CD4-positive, alpha-beta T cell treated with Interleukin-21 for 1 hour (primary cell): ENCODE results near the gene OR2T10.
"Not testable (repeated sequence)": the region's sequence is repeated elsewhere in the genome, so short reads cannot be mapped to it uniquely, and the experiment has no call there.

Source experiments
- DNase-seq: peaks from one replicate; pipeline ENCODE4 v3.0.0-alpha.2; 2020

The OR2T10 gene

DNA sequence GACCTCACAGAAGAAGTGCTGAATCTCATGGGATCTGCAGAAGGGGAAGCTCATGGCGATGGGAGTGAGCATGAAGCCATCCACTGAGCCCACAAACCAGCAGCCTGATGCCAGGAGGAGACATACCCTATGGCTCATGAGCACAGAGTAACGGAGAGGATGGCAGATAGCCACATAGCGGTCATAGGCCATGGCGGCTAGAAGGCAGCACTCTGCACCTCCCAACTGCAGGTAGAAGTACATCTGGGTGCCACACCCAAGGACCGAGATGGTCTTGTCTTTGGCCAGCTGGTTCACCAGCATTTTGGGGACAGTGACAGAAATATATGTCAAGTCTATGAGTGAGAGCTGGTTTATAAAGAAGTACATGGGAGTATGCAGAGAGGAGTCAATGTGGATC, 4.3 kb downstream of the OR2T10 start:
- no peak for DNase-seq

DNA sequence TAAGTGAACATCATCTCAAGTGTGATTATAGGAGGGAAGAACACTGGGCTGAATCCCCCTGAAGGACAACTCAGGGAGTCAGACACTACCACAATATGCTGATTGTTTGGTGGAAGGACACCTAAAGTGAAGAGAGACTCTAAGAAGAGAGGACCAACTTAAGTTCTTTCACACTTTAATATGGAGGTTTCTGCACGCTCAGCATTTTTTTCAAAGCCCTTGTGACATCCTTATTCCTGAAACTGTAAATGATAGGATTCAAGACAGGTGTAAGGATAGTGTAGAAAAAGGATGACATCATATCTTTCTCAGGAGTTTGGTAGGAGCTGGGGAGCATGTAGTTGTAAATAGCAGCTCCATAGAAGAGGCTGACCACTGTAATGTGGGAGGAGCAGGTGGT, 4.8 kb downstream of the OR2T10 start:
- no peak for DNase-seq

DNA sequence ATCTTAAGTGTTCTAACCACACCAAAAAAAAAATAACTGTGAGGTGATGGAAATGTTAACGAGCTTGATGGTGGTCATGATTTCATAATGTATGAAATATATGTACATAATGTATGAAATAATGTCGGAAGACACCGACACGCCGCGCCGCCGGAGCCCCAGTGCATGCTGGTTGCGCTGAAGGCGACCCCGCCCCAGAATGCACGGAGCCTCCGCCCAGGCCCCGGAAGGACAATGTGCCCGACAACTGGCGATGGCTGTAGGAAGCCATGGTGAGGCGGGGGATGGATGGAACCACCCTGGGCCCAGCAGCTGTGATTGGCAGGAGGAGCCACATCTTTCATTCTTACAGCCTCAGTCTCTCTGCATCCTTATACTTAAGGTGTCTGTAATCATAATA, 7.4 kb downstream of the OR2T10 start:
- DNase-seq = no peak

DNA sequence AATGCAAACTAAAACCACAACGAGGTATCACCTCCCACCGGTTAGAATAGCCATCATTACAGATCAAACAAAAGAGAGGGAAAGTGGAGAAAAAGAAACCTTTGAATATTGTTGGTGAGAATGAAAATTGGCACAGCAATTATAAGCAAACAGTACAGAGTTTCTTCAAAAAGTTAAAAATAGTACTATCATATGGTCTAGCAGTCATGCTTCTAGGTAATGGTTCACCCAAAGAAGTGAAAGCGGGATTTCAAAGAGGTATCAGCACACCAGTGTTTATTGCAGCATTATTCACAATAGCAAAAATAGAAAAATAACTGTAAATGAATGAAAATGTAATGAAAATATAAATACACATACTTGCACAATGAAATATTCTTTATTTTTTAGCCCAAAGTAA, 8.2 kb downstream of the OR2T10 start:
- DNase-seq = no peak

DNA sequence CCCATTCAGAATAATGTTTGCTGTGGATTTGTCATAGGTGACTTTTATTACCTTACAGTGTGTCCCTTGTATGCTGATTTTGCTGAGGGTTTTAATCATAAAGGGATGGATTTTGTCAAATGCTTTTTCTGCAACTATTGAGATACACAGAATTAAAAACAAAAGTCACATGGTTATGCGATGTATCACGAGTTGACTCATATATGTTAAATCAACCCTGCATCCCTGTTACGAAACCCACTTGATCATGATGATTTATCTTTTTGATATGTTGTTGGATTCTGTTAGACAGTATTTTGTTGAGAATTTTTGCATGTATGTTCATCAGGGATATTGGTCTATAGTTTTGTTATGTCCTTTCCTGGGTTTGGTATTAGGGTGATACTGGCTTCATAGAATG, 12.2 kb downstream of the OR2T10 start:
- DNase-seq = no peak

DNA sequence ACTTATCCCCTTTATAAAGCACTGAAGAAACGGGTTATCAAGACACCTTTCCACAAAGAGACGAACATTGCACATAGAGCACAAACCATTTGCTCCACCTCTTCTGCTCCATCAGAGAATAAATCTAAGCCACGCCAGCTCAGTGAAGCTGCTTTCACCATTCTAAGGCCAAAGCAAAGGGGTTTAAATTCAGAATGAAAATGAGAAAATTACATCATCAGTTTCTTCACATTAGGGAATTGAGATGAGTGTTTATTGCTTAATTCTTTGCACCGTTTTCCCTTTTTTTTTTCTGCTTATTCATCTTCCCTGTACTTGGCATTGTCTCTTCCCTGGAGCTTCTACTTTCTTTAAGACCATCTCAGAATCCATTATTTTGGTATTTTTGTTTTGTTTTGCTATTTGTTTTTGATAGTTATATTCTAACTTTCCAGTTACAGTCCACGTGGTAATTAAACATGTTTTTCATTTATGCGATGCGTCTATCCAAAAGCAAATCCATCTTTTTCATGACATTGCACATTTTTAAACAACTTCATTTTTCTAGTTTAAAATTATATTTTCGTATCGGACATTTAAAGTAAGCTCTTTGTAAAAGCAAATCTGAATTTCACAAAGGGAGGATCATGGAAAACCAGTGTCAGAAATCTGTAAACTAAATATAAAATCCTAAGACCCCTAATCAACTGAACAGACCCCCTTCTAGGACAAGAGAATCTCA, 21.1 kb downstream of the OR2T10 start:
- no peak for DNase-seq

DNA sequence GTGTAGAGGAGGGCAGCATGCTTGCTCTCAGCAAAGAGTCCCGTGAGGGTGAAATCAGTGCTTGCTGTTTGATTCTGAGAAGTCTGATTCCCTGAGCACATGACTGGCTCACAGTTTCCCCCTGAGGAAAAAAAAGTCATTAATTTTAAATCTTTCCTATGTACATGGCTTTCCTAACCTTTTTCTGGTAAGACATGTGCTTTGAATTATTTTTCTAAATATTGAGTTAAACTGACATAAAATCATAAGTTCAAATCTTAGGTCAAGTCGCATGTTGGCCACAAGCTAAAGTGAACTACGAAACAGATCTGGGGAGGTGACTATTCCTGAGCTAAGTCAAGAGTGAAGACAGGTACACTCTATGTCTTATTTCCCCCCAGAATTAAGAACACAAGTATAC, 22.8 kb downstream of the OR2T10 start, which contains the start of gene OR2T34:
TSS of gene OR2T34 (minus strand) at position 101 of the 400 bp plus-strand sequence. CDS start at position 101, 0 bp downstream.
- not testable (repeated sequence) for DNase-seq

DNA sequence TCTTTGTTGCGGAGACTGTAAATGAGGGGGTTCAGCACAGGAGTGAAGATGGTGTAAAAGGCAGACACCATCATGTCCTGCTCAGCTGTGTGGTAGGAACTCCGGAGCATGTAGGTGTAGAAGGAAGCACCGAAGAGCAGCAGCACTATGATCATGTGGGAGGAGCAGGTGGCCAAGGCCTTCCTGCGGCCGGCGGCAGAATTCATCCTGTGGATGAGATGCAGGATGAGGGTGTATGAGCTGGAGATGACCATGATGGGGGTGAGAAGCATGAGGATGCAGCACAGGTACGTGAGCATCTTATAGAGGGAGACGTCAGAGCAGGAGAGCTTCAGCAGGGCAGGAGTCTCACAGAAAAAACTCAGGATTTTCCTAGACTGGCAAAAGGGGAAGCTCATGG, 23.6 kb downstream of the OR2T10 start:
- DNase-seq = not testable (repeated sequence)

DNA sequence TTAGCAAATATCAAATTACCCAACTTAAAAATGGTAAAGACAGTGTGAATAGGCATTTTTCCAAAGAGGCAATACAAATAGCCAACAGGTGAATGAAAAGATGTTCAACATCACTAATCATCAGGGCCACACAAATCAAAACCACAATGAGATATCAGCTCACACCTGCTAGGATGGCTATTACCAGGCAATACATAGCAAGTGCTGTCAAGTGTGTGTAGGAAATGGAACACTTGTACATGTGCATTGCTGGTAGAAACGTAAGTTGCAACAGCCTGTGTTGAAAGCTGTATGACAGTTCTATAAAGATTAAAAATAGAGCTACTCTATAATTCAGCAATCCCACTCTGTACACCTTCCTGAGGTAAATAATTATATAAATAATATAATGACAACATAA, 25.5 kb downstream of the OR2T10 start:
- DNase-seq = not testable (repeated sequence)

DNA sequence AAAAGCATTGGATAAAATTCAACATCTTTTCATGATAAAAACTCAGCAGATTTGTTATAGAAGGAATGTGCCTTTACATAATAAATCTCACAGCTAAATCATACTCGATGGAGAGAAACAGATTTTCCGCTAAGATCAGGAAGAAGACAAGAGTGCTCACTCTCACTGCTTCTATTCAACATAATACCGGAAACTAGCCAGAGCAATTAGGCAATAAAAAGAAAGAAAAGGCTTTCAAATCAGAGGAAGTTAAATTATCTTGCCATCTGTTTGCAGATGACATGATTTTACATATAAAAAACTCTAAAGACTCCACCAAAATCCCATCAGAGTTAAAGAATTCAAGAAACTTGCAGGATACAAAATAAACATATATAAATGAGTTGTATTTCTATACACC, 26.7 kb downstream of the OR2T10 start:
- not testable (repeated sequence) for DNase-seq

DNA sequence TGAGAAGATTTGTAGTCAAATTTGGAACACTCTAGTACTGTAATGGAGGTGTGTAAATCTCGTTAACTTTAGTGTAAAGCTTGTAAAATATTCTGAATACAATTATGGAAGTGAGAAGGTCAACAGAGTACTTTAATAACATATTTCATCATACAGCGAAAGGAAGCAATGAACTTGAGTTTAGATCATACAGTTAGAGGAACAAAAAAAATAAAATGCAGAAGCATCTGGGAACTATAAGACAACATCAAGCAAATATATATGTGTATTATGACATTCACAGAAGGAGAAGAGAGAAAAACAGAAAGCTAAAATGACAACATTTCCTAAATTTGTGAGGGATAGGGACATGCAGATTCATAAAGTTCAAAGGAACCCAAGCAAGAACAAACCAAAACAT, 28.5 kb downstream of the OR2T10 start:
- not testable (repeated sequence) for DNase-seq

DNA sequence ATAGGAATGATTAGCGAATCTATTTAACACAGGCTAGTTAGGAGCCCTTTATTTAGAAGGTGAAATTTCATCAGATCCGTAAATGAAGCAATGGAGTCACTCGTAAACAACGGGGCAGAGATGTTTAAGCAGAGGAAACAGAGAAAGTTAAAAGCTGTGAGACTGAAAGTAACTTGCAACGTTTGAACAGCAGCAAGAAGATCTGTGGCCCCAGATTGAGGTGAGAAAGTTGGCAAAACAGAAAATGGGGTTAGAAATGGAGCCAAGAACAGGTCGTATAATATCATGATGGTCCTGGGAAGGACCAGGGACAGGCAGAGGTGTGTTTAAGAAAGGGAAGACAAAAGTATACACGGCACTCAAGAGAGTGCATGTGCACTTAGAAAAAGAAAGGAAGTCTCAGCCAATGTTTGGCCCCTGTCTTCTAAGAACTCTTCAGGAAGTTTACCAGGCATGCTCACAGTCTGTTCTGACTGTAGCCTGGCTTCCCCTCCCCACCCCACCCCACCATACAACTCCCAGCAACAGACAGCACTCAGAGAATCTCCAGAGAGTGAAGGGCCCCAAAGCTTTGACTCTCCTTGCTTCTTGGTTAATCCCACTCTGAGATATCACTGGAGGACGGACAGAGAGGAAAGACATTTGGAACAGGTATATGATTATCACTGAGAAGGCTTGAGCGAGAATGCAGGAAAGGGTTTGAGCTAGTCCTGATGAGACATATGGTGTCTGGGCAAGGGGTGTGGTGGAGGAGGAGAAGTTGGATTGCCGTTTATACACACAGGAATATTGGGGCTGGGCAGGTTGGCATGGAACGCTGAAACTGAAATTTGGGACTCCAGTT, 31.7 kb downstream of the OR2T10 start:
- DNase-seq = peak; percentile 26

DNA sequence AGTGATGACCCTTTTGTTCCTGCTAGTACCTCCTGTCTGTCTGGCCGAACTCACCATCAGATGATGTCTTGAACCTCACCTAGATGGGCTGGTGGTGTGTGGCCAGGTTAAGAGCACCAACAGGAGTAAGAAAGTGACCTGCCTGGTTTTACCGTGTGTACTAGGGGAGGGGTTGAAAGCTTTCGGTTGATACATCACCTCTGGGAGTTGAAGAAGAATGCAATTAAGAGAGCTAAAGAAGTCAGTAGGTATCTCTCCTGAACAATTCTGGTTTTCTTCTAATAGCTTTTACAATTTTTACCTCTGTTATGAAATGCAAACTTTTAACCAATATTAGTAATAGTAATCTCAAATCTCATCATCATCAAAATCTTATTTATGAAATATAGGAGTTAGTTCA, 34.8 kb downstream of the OR2T10 start, which contains the start of gene OR2T29:
TSS of gene OR2T29 (minus strand) at position 101 of the 400 bp plus-strand sequence. CDS start 3,281 bp downstream, outside the sequence.
- not testable (repeated sequence) for DNase-seq

DNA sequence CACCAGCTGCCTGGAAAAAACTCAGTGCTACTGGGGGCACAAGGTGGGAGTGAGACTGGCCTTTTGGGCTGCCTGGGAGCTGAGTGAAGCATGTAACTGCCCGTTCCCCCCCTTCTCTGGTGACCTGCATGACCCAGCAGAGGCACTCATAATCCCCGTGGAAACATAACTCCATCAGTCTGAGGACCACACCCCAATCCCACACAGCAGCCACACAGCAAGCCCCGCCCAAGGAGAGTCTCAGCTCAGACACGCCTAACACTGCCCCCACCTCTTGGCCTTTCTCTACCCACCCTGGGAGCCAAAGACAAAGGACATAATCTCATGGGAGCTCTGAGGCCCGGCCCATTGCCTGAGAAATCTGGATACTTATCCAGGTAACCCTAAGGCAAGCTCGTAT, 46.5 kb downstream of the OR2T10 start:
- DNase-seq = not testable (repeated sequence)

DNA sequence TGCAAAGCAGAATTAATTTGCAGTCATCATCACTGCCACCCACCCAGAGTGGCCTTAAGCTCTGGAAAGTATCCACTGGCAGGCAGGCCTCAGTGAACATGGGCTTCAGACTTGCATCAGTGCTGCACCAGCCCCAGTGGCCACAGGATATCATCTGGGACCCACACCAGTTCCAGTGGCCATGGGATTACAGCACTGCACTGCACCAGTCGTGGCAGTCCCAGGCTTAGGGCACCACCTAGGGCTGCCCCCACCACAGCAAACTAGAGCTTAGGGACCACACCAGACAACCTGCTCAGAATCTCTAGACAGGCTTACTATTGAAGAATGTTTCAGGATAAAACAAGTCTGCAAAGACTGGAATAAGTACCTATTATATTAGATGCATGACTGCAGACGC, 50.1 kb downstream of the OR2T10 start:
- not testable (repeated sequence) for DNase-seq
